ENCODE results near the gene PPP2R3A. TPM values are rescaled to one million over a fixed set of nuclear protein-coding genes. Genes with fewer than 3 reads are reported as not detected.
"Not testable (repeated sequence)": the region's sequence is repeated elsewhere in the genome, so short reads cannot be mapped to it uniquely, and the experiment has no call there.

Gene PPP2R3A
- total RNA-seq, 6 donors from 2014 or later: 5.5 to 35.6 (median 11.0) TPM

- Histone ChIP-seq H3K27ac (no peak overlapping the region), H3K4me3 (no peak overlapping the region), H3K4me1 (peaks cover 0 to 8% (median 6%) of the 10 kb centered on the region in 4 donors), H3K9me3 (no peaks in the 10 kb centered on the region), H3K36me3 (no peaks in the 10 kb centered on the region), H3K27me3 (no peaks in the 10 kb centered on the region)
- ATAC-seq (ENCODE audit: low FRiP score in 2 of 2) (peak; percentile 86 to 93), DNase-seq (peak in 1 of 2 donors; percentile 69)
- TF ChIP-seq POLR2AphosphoS5 (IDR thresholded peaks at IDR 0.05) (no peak), EP300 (IDR thresholded peaks at IDR 0.05) (peak in 1 of 4 donors; percentile 20), CTCF (IDR thresholded peaks at IDR 0.05) (peak; percentile 86 to 93 (median 92))
- 86 to 89% methylated on average over 1 of the region's 1 CpG for whole genome bisulfite sequencing, 2 donors
Measured at GRCh38 chr3:136075218-136075808, 109.8 kb downstream of the PPP2R3A start.

GRCh38 chr3:136075811-136076210 is 110.3 kb downstream of the PPP2R3A start:
- ATAC-seq (ENCODE audit: low FRiP score in 2 of 2) (peak in 1 of 2 donors; percentile 89), DNase-seq (no peak)
- H3K4me3 ChIP-seq: no peak overlapping the region
- TF ChIP-seq POLR2AphosphoS5 (IDR thresholded peaks at IDR 0.05) (no peak), CTCF (IDR thresholded peaks at IDR 0.05) (no peak), EP300 (IDR thresholded peaks at IDR 0.05) (no peak), POLR2A (IDR thresholded peaks at IDR 0.05) (no peak)
- H3K9me3 ChIP-seq: no peaks in the 10 kb centered on the region
- 36 to 47% methylated on average over 3 of the region's 3 CpGs for WGBS, 2 donors
- H3K36me3 ChIP-seq: no peaks in the 10 kb centered on the region
- no peaks in the 10 kb centered on the region for H3K27me3 ChIP-seq
- H3K27ac ChIP-seq: no peak overlapping the region
- H3K4me1 ChIP-seq: peaks cover 0 to 8% (median 6%) of the 10 kb centered on the region in 4 donors

DNA sequence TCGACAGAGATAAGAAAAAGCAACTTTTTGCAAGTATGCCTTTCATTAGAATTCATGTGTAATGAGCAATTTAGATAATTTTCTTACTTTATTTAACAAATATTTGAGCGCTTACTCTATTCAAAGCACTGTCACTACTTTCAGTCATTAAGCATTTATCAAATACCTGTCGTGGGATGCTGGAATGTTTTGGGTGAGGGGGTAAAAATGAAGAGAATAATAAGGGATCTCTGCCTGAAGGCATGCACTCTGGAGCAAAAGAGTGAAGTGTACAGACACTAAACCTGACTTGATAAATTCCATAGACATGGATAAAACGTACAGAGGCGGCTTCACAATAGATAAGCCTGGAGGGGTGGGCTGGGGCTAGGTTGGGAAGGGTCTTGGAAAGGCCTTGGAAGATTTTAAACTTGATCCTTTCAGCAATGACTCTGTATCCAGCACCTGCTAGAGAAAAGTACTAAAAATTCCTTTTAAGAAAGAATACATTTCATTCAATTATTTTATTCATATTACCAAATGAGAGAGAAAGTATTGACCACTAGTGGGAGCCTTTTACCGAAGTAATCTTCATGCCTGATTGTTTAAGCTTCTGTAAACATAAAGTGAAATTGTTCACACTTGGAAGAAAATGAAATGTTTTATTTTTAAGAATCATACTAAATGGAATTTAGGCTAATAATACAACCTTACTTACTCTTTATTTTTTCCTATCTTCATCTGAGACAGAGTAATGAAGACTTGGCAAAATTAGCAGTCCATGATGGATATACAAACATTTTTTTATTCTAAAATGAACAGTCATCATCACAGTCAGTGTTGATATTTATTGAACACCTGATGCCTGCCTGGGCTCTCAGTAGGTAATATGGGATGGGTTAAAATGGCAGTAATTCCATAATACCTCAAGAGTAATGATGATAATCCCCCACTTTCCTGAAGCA is 113.2 kb downstream of the PPP2R3A start:
- ATAC-seq (ENCODE audit: low FRiP score in 2 of 2): no peak

DNA sequence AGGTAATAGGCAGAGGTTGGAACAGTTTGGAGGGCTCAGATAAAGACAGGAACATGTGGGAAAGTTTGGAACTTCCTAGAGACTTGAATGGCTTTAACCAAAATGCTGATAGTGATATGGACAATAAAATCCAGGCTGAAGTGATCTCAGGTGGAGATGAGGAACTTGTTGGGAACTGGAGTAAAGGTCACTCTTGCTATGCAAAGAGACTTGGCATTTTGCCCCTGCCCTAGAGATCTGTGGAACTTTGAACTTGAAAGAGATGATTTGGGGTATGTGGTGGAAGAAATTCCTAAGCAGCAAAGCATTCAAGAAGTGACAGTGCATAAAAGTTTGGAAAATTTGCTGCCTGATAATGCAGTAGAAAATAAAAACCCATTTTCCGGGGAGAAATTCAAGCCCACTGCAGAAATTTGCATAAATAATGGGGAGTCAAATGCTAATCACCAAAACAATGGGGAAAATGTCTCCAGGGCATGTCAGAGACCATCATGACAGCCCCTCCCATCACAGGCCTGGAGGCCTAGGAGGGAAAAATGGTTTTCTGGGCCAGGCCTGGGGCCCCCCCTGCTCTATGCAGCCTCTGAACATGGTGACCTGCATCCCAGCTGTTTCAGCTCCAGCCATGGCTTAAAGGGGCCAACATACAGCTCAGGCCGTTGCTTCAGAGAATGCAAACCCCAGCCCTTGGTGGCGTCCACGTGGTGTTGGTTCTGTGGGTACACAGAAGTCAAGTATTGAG is 118.3 kb downstream of the PPP2R3A start:
- H3K4me1 ChIP-seq; H3K27me3 ChIP-seq; H3K36me3 ChIP-seq; H3K27ac ChIP-seq; H3K4me3 ChIP-seq; DNase-seq; H3K9me3 ChIP-seq; ATAC-seq (ENCODE audit: low FRiP score in 2 of 2): not testable (repeated sequence)
- 99 to 100% methylated on average over 1 to 4 of the region's 4 CpGs for WGBS, 2 donors

More for the DNA sequence above, 113.2 kb downstream of the PPP2R3A start:
- Histone ChIP-seq H3K9me3 (no peaks in the 10 kb centered on the region), H3K27me3 (no peaks in the 10 kb centered on the region), H3K4me3 (no peak overlapping the region), H3K27ac (no peak overlapping the region), H3K4me1 (peaks cover 0 to 8% (median 1%) of the 10 kb centered on the region in 4 donors), H3K36me3 (peaks cover 0 to 3% (median 0%) of the 10 kb centered on the region in 4 donors)
- DNase-seq: no peak
- 78% methylated on average over 6 of the region's 6 CpGs for WGBS, 2 donors
- TF ChIP-seq POLR2AphosphoS5 (IDR thresholded peaks at IDR 0.05) (no peak), POLR2A (IDR thresholded peaks at IDR 0.05) (no peak), CTCF (IDR thresholded peaks at IDR 0.05) (peak in 5 of 6 experiments; percentile 26 to 61 (median 51))

DNA sequence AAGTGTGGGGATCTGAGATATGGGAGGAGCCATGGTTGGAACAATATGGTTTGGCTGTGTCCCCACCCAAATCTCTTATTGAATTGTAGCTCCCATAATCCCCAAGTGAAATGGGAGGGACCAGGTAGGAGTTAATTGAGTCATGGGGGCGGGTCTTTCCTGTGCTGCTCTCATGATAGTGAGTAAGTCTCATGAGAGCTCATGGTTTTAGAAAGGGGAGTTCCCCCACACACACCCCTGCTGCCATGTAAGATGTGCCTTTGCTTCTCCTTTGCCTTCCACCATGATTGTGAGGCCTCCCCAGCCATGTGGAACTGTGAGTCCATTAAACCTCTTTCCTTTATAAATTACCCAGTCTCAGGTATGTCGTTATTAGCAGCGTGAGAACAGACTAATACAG is 119.5 kb downstream of the PPP2R3A start:
- H3K9me3 ChIP-seq; H3K27me3 ChIP-seq; H3K36me3 ChIP-seq; ATAC-seq (ENCODE audit: low FRiP score in 2 of 2); H3K27ac ChIP-seq; H3K4me1 ChIP-seq; DNase-seq; H3K4me3 ChIP-seq: not testable (repeated sequence)
- WGBS, 2 donors: 95 to 98% methylated on average over 3 of the region's 3 CpGs
